CD14-positive monocyte (primary cell): ENCODE measurements around the gene NTPCR. TPM values are rescaled to one million over a fixed set of nuclear protein-coding genes. Genes with fewer than 3 reads are reported as not detected.

ENCODE experiments used
- DNase-seq, 3 donors: peaks; one replicate each; pipeline ENCODE4 v3.0.0-alpha.2; 2011 to 2022
- H2AFZ ChIP-seq: 2 replicates; pipeline ENCODE4 v1.6.0; 2012; ENCODE audit warnings: mild to moderate bottlenecking, low read depth, low read length, inconsistent platforms; ENCODE audit not compliant: insufficient read depth, poor library complexity, severe bottlenecking
- H3K27ac ChIP-seq, 2 donors: 1 replicate in 1 of 2; 2 replicates in 1 of 2; pipeline ENCODE4 v1.5.1; 2012 to 2013; ENCODE audit warnings: low read length in 2 of 2, control low read depth in 1 of 2, inconsistent platforms in 1 of 2, low read depth in 1 of 2, mild to moderate bottlenecking in 1 of 2
- H3K27me3 ChIP-seq, 2 donors: one replicate each; pipeline versions ENCODE4 v1.6.0 to v1.6.1; 2011 to 2013; ENCODE audit warnings: low read length in 2 of 2; ENCODE audit not compliant: control insufficient read depth in 2 of 2, insufficient read depth in 2 of 2
- H3K36me3 ChIP-seq, 2 donors: replicated peaks in 1 of 2; 1 replicate in 1 of 2; 2 replicates in 1 of 2; pipeline versions ENCODE4 v1.5.1 to v1.6.1; 2012 to 2013; ENCODE audit warnings: low read length in 2 of 2, control low read depth in 1 of 2, inconsistent platforms in 1 of 2, mild to moderate bottlenecking in 1 of 2; ENCODE audit not compliant: insufficient read depth in 2 of 2, control insufficient read depth in 1 of 2
- H3K4me1 ChIP-seq, 2 donors: 1 replicate in 1 of 2; 2 replicates in 1 of 2; pipeline versions ENCODE4 v1.5.1 to v1.6.1; 2012 to 2013; ENCODE audit warnings: low read length in 2 of 2, control low read depth in 1 of 2, inconsistent platforms in 1 of 2, mild to moderate bottlenecking in 1 of 2, moderate library complexity in 1 of 2; ENCODE audit not compliant: insufficient read depth in 2 of 2, control insufficient read depth in 1 of 2
- H3K4me2 ChIP-seq: replicated peaks from 2 replicates; pipeline ENCODE3; 2012; ENCODE audit warnings: low read length, moderate library complexity, mild to moderate bottlenecking; ENCODE audit not compliant: poor library complexity, severe bottlenecking; ENCODE audit errors: extremely low read depth
- H3K4me3 ChIP-seq, 3 experiments: fragments of 200-600 bp in 1 of 3; sonication (generic) in 1 of 3; replicated peaks in 1 of 3; 1 replicate in 2 of 3; 2 replicates in 1 of 3; pipeline ENCODE4 v1.5.1; 2011 to 2013; ENCODE audit warnings: low read length in 3 of 3, mild to moderate bottlenecking in 3 of 3, control low read depth in 2 of 3, low read depth in 2 of 3, inconsistent platforms in 1 of 3, moderate library complexity in 1 of 3
- H3K79me2 ChIP-seq: 2 replicates; pipeline ENCODE4 v1.6.0; 2012; ENCODE audit warnings: mild to moderate bottlenecking, control low read depth, inconsistent platforms, low read length, moderate library complexity; ENCODE audit not compliant: insufficient read depth
- H3K9ac ChIP-seq: 2 replicates; pipeline ENCODE4 v1.6.0; 2017; ENCODE audit warnings: low read length, mild to moderate bottlenecking; ENCODE audit not compliant: insufficient read depth, poor library complexity, severe bottlenecking
- H3K9me3 ChIP-seq, 2 donors: replicated peaks in 1 of 2; 1 replicate in 1 of 2; 2 replicates in 1 of 2; pipeline versions ENCODE4 v1.5.1 to v1.6.1; 2012 to 2013; ENCODE audit warnings: low read length in 2 of 2, control low read depth in 1 of 2; ENCODE audit not compliant: control insufficient read depth in 1 of 2, insufficient read depth in 1 of 2
- H4K20me1 ChIP-seq: 2 replicates; pipeline ENCODE4 v1.6.0; 2012; ENCODE audit warnings: mild to moderate bottlenecking, low read length, control low read depth, moderate library complexity; ENCODE audit not compliant: insufficient read depth
- H3K27ac Mint-ChIP-seq, 7 donors: one replicate each; pipeline ENCODE4 v1.8.0; 2020; ENCODE audit warnings: mild to moderate bottlenecking in 7 of 7, mixed read lengths in 7 of 7, moderate library complexity in 6 of 7, inconsistent platforms in 2 of 7
- H3K27me3 Mint-ChIP-seq, 3 donors: one replicate each; pipeline ENCODE4 v1.8.0; 2021 to 2022; ENCODE audit warnings: low read depth in 3 of 3, mild to moderate bottlenecking in 3 of 3, mixed read lengths in 3 of 3, moderate library complexity in 3 of 3, inconsistent platforms in 1 of 3
- H3K36me3 Mint-ChIP-seq, 2 donors: one replicate each; pipeline ENCODE4 v1.8.0; 2020; ENCODE audit warnings: mixed read lengths in 2 of 2, inconsistent platforms in 1 of 2, mild to moderate bottlenecking in 1 of 2
- H3K4me1 Mint-ChIP-seq: one replicate; pipeline ENCODE4 v1.8.0; 2020; ENCODE audit warnings: mild to moderate bottlenecking, mixed read lengths
- H3K4me3 Mint-ChIP-seq, 2 donors: one replicate each; pipeline ENCODE4 v1.8.0; 2020; ENCODE audit warnings: mild to moderate bottlenecking in 2 of 2, mixed read lengths in 2 of 2, moderate library complexity in 1 of 2
- H3K9me3 Mint-ChIP-seq, 7 donors: one replicate each; pipeline ENCODE4 v1.8.0; 2020 to 2022; ENCODE audit warnings: mixed read lengths in 7 of 7, mild to moderate bottlenecking in 6 of 7, moderate library complexity in 6 of 7, inconsistent platforms in 2 of 7
- WGBS: methylation state at CpG from one replicate; pipeline ENCODE4 v1.1.5; 2013; ENCODE audit warnings: missing lambda C conversion rate; ENCODE audit not compliant: insufficient coverage; 5-methylcytosine and 5-hydroxymethylcytosine counted together
- intact Hi-C, 2 donors: fragments of 100-400 bp; cut with micrococcal nuclease; formaldehyde crosslinking; loops; one replicate each; pipeline versions ENCODE4 v1.15.0 to v1.15.1; 2023
- polyA plus RNA-seq, 3 donors: library from polyadenylated mRNA; depleted of rRNA in 1 of 3; unstranded in 2 of 3; stranded (reverse) in 1 of 3; fragments of 300-500 nt in 2 of 3; fragments of >200 nt in 1 of 3; fragmentation: Illumina TruSeq in 2 of 3; gene quantifications; 1 replicate in 2 of 3; 2 replicates in 1 of 3; pipeline ENCODE4 v1.2.3, GENCODE V29; 2012 to 2021
- TF ChIP-seq, protein P1 (sequence below): fragments of 200-600 bp; IDR thresholded peaks from one replicate; pipeline ENCODE4 v1.8.0; 2022; ENCODE audit warnings: antibody characterized with exemption, mild to moderate bottlenecking

NTPCR gene
- polyA plus RNA-seq, 3 donors, result 8.6 to 42.0 (median 31.7) TPM

DNA sequence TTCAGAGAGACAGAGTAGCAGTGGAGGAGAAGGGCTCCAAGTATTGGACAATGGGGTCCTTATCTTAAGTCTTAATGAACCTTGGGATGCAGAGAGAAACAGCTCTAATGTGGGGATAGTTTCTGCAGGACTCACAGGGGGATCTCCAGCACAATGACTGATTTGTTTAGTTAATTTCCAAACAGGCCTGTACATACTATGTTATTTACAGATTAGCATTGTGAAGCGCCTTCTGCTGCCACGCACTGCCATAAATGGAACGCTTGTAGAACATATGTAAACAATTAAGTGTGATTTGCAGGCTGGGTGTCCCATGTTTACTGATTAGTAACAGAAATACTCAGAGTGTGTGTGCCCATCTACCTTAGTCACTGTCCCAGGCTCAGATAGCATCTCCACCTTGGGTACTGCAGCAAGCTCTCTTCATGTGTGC, 56.1 kb downstream of the NTPCR start:
- Histone ChIP-seq H3K79me2 (no peaks in the 10 kb centered on the region), H3K4me3 (no peak overlapping the region), H3K4me1 (no peaks in the 10 kb centered on the region), H3K4me2 (no peak overlapping the region), H3K9ac (no peak overlapping the region), H2AFZ (no peak overlapping the region), H4K20me1 (no peaks in the 10 kb centered on the region), H3K27me3 (no peaks in the 10 kb centered on the region), H3K36me3 (no peaks in the 10 kb centered on the region), H3K9me3 (no peaks in the 10 kb centered on the region), H3K27ac (no peak overlapping the region)
- no CpG with 5 or more reads among the region's 3 CpGs for WGBS
- Mint-ChIP-seq H3K9me3 (peaks cover 0 to 3% (median 0%) of the 10 kb centered on the region in 7 donors), H3K4me1 (no peaks in the 10 kb centered on the region), H3K36me3 (peaks cover 0 to 10% of the 10 kb centered on the region in 2 donors), H3K27me3 (peaks cover 0 to 1% (median 0%) of the 10 kb centered on the region in 3 donors), H3K27ac (peak overlapping the region in 1 of 7 donors; percentile 22), H3K4me3 (no peak overlapping the region)
- intact Hi-C loops, result no loop called here
- TF ChIP-seq, protein P1, sequence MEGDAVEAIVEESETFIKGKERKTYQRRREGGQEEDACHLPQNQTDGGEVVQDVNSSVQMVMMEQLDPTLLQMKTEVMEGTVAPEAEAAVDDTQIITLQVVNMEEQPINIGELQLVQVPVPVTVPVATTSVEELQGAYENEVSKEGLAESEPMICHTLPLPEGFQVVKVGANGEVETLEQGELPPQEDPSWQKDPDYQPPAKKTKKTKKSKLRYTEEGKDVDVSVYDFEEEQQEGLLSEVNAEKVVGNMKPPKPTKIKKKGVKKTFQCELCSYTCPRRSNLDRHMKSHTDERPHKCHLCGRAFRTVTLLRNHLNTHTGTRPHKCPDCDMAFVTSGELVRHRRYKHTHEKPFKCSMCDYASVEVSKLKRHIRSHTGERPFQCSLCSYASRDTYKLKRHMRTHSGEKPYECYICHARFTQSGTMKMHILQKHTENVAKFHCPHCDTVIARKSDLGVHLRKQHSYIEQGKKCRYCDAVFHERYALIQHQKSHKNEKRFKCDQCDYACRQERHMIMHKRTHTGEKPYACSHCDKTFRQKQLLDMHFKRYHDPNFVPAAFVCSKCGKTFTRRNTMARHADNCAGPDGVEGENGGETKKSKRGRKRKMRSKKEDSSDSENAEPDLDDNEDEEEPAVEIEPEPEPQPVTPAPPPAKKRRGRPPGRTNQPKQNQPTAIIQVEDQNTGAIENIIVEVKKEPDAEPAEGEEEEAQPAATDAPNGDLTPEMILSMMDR, result no peak
- DNase-seq, result no peak

DNA sequence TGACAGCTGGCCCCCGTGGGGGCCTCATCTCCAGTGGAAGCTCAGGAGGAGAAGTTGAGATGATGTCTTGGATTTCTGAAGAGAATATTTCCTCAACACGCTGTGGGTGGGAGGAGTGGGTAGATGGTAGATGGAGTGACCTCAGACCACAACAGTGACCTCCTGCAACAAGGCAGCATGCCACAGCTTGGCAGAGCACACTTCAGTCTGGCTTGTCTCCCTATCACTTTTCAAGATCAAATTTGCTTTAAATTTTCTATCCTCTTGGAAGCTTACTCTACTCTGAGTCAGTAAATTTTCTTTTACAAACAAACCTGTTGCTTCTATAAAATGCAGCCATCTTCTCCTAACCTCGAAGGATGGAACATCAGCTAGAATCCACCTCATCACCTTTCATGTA, 59.7 kb downstream of the NTPCR start:
- Mint-ChIP-seq H3K36me3 (peaks cover 16 to 28% of the 10 kb centered on the region in 2 donors), H3K4me3 (no peak overlapping the region), H3K27me3 (peaks cover 0 to 1% (median 1%) of the 10 kb centered on the region in 3 donors), H3K4me1 (no peaks in the 10 kb centered on the region), H3K27ac (no peak overlapping the region), H3K9me3 (peaks cover 0 to 3% (median 0%) of the 10 kb centered on the region in 7 donors)
- Histone ChIP-seq H2AFZ (no peak overlapping the region), H3K4me1 (no peaks in the 10 kb centered on the region), H3K36me3 (peaks cover 0 to 12% of the 10 kb centered on the region in 2 donors), H3K4me2 (no peak overlapping the region), H3K27me3 (no peaks in the 10 kb centered on the region), H4K20me1 (no peaks in the 10 kb centered on the region), H3K79me2 (no peaks in the 10 kb centered on the region), H3K4me3 (no peak overlapping the region), H3K9me3 (no peaks in the 10 kb centered on the region), H3K27ac (no peak overlapping the region), H3K9ac (no peak overlapping the region)
- TF ChIP-seq, protein P1, result no peak
- 93% methylated on average over 2 of the region's 3 CpGs for WGBS
- no peak for DNase-seq
- intact Hi-C loops, result no loop called here
